Stimulated activated CD4-positive, alpha-beta T cell treated with anti-CD3 and anti-CD28 coated beads, Interleukin-2, amount 100 ng/mL, for 48 hours (primary cell): ENCODE data around the gene ECE1.
"Not testable (repeated sequence)": the region's sequence is repeated elsewhere in the genome, so short reads cannot be mapped to it uniquely, and the experiment has no call there.

Source experiments
- DNase-seq, 2 donors: peaks; one replicate each; pipeline ENCODE4 v3.0.0-alpha.2; 2020

The ECE1 gene

GRCh38 chr1:21246905-21247642, 43.2 kb downstream of the ECE1 start:
- no peak for DNase-seq

- no peak for DNase-seq
These were observed 44.5 kb downstream of the ECE1 start for GRCh38 chr1:21245688-21246229.

DNA sequence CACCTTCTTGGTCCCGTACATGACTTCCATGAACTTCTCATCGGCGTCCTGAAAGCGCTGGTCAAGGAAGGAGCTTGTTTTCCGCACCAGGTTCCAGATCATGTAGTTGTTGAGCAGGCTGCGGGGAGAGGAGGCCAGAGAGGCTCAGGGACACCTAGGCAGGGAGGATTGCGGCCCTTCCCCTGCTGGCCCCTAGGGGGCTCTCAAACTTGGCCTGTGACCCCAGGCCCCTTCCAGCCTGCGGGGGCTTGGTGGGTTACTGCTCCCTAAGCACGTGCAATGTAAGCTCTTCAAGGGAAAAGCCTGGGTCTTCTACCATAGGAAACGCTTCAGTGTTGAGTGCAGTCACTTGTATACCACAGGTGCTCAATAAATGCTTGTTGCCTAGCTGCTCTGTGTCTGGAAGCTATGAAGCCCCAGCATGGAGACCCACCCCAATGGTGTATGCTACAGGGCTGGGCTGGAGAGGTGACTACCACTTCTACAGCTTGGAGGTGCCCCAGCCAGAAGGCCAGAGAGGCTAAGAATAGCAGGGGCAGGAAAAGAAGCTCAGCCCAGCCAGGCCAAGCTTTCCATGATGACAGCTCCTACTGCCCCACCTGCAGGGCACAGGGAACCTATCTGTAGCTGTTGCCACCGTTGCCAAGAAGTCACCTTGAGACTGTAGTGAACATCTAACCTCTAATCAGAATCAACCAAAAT, 45.1 kb downstream of the ECE1 start:
- no peak for DNase-seq

GRCh38 chr1:21244154-21244553, 46.1 kb downstream of the ECE1 start:
- no peak for DNase-seq

DNA sequence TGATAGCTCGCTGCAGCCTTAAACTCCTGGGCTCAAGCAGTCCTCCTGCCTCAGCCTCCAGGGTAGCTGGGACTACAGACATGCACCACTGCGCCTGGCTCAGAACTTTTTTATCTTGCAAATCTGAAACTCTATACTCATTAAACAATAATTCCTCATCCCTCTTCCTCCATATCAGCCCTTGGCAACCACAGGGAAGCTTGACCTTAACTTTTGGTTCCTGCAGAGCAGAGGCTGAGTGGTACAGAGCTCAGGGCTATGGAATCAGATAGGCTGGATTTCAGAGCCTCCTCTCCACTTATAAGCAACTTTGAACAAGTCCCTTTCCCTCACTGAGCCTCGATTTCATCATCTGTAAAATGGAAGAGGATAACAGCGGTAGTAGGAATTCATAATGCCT, 47.4 kb downstream of the ECE1 start:
- no peak for DNase-seq

- DNase-seq = no peak
These were observed 48.3 kb downstream of the ECE1 start for GRCh38 chr1:21241771-21242581.

GRCh38 chr1:21240706-21241105, 49.6 kb downstream of the ECE1 start:
- no peak for DNase-seq

- no peak for DNase-seq
These were observed 51.0 kb downstream of the ECE1 start for GRCh38 chr1:21239221-21239620.

DNA sequence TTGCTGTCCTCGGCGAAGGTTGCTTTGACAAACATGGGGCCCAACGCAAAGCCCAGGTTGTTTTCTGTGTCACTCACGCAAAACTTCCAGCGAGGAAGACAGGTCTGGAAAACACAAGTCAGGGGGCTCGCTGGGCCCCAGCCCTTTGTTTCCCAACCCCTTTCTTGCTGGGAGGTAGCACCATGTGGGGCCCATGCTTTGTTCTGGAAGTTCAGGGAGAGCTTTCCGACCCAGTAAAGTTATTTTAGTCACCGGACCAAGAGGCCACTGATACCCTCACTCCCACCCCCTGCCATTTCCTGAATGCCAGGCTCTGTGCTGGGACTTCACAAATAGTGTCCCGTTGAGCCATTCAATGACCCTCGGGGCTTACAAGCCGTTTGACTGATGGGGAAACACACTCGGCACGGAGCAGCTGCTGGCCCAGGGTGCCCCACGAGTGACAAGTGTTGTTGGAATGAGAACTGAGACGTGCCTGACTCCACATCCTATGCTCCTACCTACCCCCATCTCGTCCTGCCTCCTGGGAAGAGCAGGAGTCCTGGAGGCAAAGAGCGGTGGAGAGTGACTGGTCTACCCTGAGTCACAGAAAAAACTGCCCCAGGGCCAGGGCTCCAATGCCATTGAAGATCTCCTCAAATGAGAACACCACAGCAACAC, 52.0 kb downstream of the ECE1 start:
- no peak for DNase-seq

- no peak for DNase-seq
These were observed 52.7 kb downstream of the ECE1 start for GRCh38 chr1:21237446-21238088.

- DNase-seq = no peak
These were observed 54.1 kb downstream of the ECE1 start for GRCh38 chr1:21236178-21236577.

GRCh38 chr1:21234779-21235178, 55.5 kb downstream of the ECE1 start:
- no peak for DNase-seq

- DNase-seq = no peak
These were observed 56.8 kb downstream of the ECE1 start for GRCh38 chr1:21233490-21233889.

DNA sequence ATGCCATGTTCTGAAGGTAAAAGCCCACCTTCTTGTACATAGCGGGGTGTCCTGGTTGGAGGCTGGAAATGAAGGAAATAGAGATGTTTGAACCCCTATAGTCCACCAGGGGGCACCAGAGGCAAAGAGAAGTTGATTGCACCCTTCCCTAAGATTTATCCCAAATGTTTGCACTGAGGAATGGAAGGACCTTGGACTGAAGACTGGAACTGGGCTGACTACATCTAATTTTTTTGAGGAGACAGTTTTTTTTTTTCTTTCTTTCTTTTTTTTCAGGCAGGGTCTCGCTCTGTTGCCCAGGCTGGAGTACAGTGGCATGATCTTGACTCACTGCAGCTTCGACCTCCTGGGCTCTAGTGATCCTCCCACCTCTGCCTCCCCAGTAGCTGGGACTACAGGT, 58.2 kb downstream of the ECE1 start:
- no peak for DNase-seq

DNA sequence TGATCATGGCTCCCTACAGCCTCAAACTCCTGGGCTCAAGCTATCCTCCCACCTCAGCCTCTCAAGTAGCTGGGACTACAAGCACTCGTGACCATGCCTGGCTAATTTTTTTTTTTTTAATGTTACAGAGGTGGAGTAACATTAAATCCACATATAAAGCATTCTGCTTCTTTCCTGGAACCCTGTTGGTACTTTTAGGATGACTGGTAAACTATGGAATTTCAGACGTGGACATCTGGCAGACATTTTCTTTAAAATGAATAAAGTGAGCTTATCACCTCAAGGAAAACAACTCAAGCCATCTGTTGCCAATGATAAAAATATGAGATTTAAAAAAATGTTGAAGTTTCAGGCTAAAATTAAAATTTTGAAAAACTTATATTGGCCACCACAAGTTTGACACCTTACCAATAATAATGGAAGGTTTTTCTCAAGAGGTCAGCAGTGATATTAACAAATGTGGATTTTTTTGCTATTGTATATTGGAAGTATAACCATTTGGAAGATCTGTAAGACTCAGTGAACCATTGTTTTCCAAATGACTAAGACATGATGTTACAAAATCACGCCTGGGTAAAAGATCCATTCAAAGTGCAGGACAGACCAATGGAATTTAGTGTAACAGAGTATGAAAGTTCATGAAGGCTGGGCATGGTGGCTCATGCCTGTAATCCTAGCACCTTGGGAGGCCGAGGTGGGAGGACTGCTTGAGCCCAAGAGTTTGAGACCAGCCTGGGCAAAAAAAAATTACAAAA, 60.8 kb downstream of the ECE1 start:
- no peak for DNase-seq

DNA sequence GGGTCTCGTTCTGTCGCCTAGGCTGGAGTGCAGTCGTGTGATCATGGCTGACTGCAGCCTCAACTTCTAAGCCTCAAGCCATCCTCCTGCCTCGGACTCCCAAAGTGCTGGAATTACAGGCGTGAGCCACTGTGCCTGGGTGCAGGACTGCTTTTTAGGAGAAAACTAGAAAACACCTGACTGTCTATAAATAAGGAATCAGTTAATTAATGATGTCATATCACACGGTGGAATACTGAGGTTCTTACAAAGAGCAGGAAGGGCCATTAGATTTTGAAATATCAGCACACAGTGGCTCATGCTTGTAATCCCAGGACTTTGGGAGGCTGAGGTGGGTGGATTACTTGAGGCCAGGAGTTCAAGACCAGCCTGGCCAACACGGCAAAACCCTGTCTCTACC, 62.0 kb downstream of the ECE1 start:
- DNase-seq = not testable (repeated sequence)

DNA sequence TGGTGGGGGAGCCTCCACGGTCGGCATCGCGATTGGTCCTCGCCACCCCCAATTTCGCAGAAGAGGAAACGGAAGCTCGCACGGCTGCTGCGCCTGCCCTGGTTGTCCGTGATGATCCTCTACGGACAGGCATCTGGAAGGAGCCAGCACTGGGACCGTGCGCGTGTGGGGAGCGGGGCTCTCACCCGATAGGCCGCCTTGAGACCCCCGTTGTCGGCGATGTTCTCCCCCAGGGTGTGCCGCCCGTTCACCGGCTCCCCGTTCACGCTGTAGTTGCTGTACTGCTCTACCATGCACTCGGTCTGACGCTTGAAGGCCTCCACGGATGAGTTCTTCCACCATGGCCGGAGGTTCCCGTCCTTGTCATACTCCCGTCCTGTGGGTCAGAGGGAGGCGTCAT, 65.2 kb downstream of the ECE1 start:
- DNase-seq = no peak

GRCh38 chr1:21220815-21221214, 69.4 kb downstream of the ECE1 start:
- DNase-seq = no peak

DNA sequence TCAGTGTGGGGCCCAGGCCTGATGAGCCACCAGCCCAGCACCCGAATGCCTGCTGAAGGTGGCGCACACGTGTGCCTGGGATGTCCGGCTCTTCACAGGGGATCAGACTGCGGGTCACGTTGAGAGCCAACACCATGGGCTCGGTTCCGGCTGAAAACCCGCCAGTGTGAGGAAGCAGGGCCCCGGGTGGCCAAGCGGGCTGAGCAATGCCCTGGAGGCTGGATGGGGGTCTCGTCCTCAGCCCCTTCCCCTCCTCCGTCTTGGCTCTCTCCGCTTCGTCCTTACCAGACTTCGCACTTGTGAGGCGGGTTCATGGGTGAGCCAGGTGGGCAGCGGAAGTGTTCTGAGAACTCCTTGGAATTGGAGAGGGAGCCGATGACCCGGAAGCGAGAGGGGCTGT, 70.6 kb downstream of the ECE1 start:
- DNase-seq = no peak

DNA sequence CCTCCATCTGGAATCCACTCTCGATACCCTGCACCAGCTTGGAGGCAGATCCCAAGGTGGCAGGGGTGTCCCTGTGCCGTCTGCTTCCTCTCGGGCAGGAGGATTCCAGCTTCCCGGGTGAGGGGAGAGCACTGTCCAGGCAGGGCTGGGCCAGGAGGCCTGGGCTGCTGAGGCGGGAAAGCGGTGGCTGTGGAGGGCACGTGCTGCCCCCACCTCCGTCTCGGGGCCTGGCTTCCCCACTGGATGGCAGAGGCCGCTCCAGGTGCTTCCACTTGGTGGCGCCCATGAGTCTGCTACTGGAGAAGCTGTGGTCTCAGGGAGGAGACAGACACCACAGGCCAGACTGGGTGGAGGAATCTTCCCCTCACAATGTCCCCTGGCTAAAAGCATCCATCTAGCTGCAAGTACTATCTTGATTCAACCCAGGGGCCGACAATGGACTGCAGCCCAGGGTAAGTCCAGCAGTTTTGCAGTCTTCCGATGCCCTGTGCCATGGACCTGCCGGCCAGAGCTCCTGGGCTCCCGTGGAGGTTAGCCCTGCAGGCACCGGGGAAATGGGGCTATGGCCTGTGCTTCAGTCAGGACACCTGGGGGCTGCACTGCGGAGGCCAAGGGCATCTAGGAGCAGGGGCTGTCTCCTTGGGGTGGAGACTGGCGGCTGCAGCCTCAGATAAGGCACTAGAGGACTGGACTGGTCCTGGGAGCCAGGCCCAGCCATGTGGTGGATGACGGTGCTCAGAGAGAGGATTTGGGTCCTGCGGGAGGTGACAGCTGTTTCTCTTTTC, 72.3 kb downstream of the ECE1 start:
- peak; percentile 44 to 53 for DNase-seq
